Ascending aorta (tissue), 2 donors: ENCODE measurements around the gene RALGAPA2. TPM values are rescaled to one million over a fixed set of nuclear protein-coding genes. Genes with fewer than 3 reads are reported as not detected.

Source experiments
- DNase-seq, 2 donors: peaks; one replicate each; pipeline ENCODE4 v3.0.0-alpha.2; 2019; ENCODE audit warnings: low spot score in 2 of 2
- H3K27ac ChIP-seq, 2 donors: fragments of 200-600 bp; sonication (generic); one replicate each; pipeline ENCODE4 v1.5.1; 2016 to 2017; ENCODE audit warnings: mild to moderate bottlenecking in 1 of 2
- H3K27me3 ChIP-seq: fragments of 200-600 bp; sonication (generic); one replicate; pipeline ENCODE4 v1.5.1; 2017
- H3K36me3 ChIP-seq, 2 donors: fragments of 200-600 bp; sonication (generic); one replicate each; pipeline ENCODE4 v1.5.1; 2016
- H3K4me1 ChIP-seq, 2 donors: fragments of 200-600 bp; sonication (generic); one replicate each; pipeline ENCODE4 v1.5.1; 2016 to 2017; ENCODE audit warnings: mild to moderate bottlenecking in 1 of 2
- H3K4me3 ChIP-seq, 2 donors: fragments of 200-600 bp; sonication (generic); one replicate each; pipeline ENCODE4 v1.5.1; 2016 to 2017; ENCODE audit warnings: mild to moderate bottlenecking in 1 of 2
- H3K9me3 ChIP-seq, 2 donors: fragments of 200-600 bp; sonication (generic); one replicate each; pipeline ENCODE4 v1.5.1; 2016
- intact Hi-C: fragments of 100-400 bp; cut with DNase I; formaldehyde crosslinking; loops from one replicate; pipeline ENCODE4 v1.15.1; 2023
- total RNA-seq: library from RNA; depleted of rRNA; stranded (reverse); fragments of >200 nt; gene quantifications from one replicate; pipeline ENCODE4 v1.1.0, GENCODE V29; 2016
- TF ChIP-seq, protein P1 (sequence below), 3 experiments: fragments of 200-600 bp in 2 of 3; fragments of 450-650 bp in 1 of 3; sonication (generic) in 2 of 3; IDR thresholded peaks; one replicate each; pipeline ENCODE4 v1.5.1; 2016 to 2019; ENCODE audit warnings: antibody characterized with exemption in 3 of 3, mild to moderate bottlenecking in 1 of 3, moderate library complexity in 1 of 3

Gene RALGAPA2
- total RNA-seq, 1 donor from 2014 or later, result 68.9 TPM

DNA sequence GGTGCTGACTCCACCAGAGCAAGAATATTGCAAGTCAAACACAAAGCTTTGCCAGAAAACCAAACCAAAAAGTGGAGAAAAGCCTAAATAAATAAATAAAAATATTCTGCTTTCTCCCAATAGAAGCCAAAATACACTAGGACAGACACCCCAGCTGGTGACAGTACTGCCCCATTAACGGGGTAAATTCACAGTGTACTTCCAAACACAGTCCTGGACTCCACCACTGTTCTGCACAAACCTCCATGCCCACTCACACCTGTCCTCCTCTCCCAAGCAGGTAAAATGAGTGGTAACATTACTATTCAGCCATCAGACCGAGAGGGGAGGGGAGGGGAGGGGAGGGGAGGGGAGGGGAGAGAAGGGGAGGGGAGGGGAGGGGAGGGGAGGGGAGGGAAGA, 70.7 kb downstream of the RALGAPA2 start:
- peaks cover 13 to 19% of the 10 kb centered on the region in 2 donors for H3K36me3 ChIP-seq
- no peaks in the 10 kb centered on the region for H3K27me3 ChIP-seq
- no peak overlapping the region for H3K4me3 ChIP-seq
- no peak for DNase-seq
- intact Hi-C loops, result no loop called here
- no peak overlapping the region for H3K27ac ChIP-seq
- TF ChIP-seq, protein P1, sequence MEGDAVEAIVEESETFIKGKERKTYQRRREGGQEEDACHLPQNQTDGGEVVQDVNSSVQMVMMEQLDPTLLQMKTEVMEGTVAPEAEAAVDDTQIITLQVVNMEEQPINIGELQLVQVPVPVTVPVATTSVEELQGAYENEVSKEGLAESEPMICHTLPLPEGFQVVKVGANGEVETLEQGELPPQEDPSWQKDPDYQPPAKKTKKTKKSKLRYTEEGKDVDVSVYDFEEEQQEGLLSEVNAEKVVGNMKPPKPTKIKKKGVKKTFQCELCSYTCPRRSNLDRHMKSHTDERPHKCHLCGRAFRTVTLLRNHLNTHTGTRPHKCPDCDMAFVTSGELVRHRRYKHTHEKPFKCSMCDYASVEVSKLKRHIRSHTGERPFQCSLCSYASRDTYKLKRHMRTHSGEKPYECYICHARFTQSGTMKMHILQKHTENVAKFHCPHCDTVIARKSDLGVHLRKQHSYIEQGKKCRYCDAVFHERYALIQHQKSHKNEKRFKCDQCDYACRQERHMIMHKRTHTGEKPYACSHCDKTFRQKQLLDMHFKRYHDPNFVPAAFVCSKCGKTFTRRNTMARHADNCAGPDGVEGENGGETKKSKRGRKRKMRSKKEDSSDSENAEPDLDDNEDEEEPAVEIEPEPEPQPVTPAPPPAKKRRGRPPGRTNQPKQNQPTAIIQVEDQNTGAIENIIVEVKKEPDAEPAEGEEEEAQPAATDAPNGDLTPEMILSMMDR (IDR thresholded peaks at IDR 0.05), result no peak
- H3K9me3 ChIP-seq, result no peaks in the 10 kb centered on the region
- no peaks in the 10 kb centered on the region for H3K4me1 ChIP-seq

- no peak for DNase-seq
- Histone ChIP-seq H3K4me3 (no peak overlapping the region), H3K27me3 (no peaks in the 10 kb centered on the region), H3K4me1 (no peaks in the 10 kb centered on the region), H3K36me3 (peaks cover 25 to 35% of the 10 kb centered on the region in 2 donors), H3K27ac (no peak overlapping the region), H3K9me3 (no peaks in the 10 kb centered on the region)
- TF ChIP-seq, protein P1 (IDR thresholded peaks at IDR 0.05), result no peak
- intact Hi-C loops, result no loop called here
Measured at GRCh38 chr20:20638878-20639277, 73.6 kb downstream of the RALGAPA2 start.

DNA sequence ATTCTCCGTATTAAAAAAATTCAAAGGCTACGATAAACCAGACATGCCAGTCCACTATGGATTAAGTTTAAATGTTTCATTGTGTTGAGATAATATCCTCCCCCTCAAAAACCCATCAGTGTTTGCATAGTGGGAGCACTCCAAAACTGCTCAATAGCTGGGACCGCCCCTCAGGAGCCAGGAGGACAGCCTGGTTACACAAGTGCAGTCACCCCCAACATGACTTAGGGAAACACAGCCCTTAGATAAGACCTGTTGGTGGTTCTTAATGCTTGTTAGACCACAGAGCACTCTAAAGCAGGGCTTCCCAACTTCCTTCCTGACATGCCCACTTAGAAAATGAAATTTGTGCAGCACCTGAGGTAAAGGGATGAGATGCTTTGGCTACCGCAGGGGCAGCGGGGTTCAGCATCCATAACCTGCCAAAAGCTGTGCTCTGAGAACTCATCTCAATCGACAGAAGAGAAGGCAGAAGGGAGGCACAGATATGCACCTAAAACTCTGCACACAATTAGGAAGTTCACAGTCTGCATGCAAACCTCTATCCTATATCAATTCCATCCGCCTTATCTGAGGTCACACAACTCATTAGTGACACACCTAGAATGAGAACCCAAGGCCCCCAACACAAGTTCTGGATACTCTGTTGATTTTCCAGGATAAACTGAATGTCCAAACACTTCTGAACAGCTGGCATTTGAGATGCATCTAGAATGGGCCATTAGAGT, 74.3 kb downstream of the RALGAPA2 start:
- Histone ChIP-seq H3K36me3 (peaks cover 25 to 36% of the 10 kb centered on the region in 2 donors), H3K27ac (no peak overlapping the region), H3K27me3 (no peaks in the 10 kb centered on the region), H3K4me3 (no peak overlapping the region), H3K4me1 (no peaks in the 10 kb centered on the region), H3K9me3 (no peaks in the 10 kb centered on the region)
- DNase-seq, result no peak
- TF ChIP-seq, protein P1 (IDR thresholded peaks at IDR 0.05), result no peak
- intact Hi-C loops, result no loop called here

DNA sequence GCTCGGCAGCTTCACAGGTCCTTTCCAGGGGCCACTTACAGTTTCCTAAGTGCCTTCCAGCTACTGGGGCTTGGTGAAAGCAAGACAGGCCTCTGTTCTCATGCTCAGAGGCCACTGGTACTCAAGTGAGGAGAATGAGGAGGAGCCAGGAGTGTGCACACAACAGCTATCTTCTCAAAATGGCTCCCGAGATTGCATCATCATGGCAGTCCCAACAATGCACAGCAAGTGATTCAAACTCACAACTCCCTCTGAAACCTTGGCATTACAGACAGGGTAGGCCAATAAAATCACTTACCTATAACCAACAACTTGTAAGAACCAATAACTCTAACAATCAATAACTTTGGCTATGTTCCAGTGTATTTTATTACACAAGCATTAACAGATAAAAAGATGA, 77.4 kb downstream of the RALGAPA2 start:
- no peaks in the 10 kb centered on the region for H3K9me3 ChIP-seq
- no peaks in the 10 kb centered on the region for H3K27me3 ChIP-seq
- H3K4me3 ChIP-seq, result no peak overlapping the region
- no peak for DNase-seq
- H3K27ac ChIP-seq, result no peak overlapping the region
- intact Hi-C loops, result no loop called here
- H3K4me1 ChIP-seq, result no peaks in the 10 kb centered on the region
- H3K36me3 ChIP-seq, result peaks cover 22 to 49% of the 10 kb centered on the region in 2 donors
- TF ChIP-seq, protein P1 (IDR thresholded peaks at IDR 0.05), result no peak

DNA sequence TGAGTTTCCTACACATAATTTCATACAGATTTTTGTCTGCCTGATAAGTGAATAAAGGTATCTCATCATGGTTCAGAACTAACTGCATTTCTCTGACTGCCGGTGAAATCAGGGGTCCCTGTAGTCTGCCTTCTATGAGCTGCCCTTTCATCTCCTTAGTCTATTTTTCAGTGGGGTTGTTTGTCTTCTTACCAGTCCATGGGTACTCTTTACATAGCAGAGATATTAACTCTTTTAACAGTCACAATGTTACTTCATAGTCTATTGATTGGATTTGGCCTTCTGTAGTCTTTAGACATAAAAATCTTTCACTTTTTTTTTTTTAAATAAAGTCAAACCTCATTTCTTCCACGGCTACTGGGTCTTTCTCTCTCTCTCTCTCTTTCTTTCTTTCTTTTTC, 79.8 kb downstream of the RALGAPA2 start:
- Histone ChIP-seq H3K4me1 (no peaks in the 10 kb centered on the region), H3K36me3 (peaks cover 12 to 41% of the 10 kb centered on the region in 2 donors), H3K9me3 (no peaks in the 10 kb centered on the region), H3K27ac (no peak overlapping the region), H3K4me3 (no peak overlapping the region), H3K27me3 (no peaks in the 10 kb centered on the region)
- DNase-seq, result no peak
- TF ChIP-seq, protein P1 (IDR thresholded peaks at IDR 0.05), result no peak
- intact Hi-C loops, result no loop called here
